Activated CD4-positive, alpha-beta T cell treated with anti-CD3 and anti-CD28 coated beads, Interleukin-2, amount 50 U/mL, for 16 hours (primary cell): ENCODE data around the gene TPX2.

ENCODE experiments used
- DNase-seq: peaks from one replicate; pipeline ENCODE4 v3.0.0-alpha.2; 2020

TPX2 gene

DNA sequence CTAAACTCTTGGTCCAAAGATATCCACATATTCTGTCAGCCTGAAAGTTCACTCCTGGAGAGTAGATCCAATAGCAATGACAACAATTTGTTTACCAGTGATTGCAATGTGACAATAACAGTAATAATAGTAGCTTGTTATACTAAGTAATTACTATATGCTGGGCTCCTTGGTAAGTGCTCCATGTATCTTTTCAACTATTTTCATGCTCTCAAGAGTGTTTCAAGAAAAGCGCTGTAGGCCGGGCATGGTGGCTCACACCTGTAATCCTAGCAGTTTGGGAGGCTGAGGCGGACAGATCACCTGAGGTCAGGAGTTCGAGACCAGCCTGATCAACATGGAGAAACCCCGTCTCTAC is 31.9 kb upstream of the TPX2 start:
- no peak for DNase-seq

GRCh38 chr20:31707994-31708735 is 30.9 kb upstream of the TPX2 start:
- no peak for DNase-seq

- no peak for DNase-seq
These were observed 30.2 kb upstream of the TPX2 start for GRCh38 chr20:31708736-31709534.

GRCh38 chr20:31709939-31710338 is 29.2 kb upstream of the TPX2 start:
- no peak for DNase-seq

DNA sequence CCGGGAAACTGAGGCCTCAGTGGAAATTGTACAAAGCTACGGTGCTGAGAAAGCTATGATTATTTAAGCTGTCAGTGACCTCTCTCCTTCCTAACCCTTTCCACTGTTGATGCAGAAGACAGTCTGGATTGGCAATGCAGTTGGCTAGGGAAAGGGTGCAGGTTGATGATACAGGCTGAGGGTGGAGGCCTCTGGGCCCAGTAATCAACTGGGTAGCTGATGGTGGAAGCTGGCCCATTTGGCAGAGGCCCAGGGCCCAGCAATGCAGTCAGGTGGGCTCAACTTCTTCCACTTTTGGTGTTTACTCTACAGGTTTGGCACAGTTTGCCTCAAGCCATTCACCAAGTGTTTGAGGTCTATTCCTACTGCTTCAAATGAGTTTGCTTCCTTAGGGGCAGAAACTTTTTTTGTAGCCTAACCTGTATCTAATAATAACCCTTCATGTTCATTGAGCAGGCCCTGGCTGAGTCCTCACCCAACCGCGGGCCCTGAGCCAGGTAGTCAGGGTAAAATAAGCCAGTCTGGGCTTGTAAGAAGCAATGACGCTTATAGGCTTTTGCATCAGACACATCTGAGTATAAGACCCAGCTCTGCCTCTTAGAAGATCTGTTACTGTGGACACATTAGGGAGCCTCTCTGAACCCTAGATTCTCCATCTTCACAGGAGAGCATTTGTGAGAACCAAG is 28.5 kb upstream of the TPX2 start:
- no peak for DNase-seq

DNA sequence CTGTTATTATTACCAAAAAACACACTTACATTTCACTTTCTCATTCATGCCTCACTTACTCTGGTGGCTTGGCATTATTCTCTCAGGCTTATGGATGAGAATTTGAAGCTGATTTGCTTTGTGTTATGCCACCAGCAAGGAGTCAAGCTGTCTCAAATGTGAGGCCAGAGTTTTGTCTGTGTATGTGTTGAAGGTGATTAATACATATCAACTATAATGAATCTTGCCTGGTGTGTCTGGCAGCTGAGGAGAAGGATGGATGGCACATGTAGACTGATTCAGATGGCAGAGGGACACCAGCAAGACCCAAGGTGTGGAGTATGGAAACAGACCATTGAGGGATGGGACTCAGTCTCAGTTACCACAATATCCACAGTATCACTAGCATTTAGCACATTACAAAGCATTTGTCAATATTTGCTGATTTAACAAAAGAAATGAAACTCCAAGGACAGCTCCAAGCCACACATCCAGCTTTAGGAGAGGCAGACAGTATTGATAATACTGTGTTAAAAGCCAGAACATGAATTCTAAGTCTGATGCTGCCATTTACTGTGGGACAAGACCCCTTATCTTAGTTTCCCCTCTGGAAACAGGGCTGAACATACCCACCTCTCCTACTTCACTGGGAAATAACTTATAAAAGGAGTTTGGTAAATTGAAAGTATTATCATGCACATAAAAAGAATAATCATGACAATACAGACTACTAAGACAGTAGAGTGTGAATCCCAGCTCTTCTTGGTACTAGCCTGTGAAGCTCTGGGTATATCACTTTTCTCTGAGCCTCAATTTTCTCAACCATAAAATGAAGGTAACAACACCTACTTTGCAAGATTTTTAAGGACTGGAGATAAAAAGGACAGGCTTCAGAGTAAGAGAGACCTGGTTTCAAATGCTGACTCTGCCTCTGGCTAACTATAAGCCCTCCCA is 27.6 kb upstream of the TPX2 start:
- no peak for DNase-seq

GRCh38 chr20:31712112-31712553 is 27.0 kb upstream of the TPX2 start:
- DNase-seq: no peak

GRCh38 chr20:31712564-31713311 is 26.4 kb upstream of the TPX2 start:
- DNase-seq: no peak

DNA sequence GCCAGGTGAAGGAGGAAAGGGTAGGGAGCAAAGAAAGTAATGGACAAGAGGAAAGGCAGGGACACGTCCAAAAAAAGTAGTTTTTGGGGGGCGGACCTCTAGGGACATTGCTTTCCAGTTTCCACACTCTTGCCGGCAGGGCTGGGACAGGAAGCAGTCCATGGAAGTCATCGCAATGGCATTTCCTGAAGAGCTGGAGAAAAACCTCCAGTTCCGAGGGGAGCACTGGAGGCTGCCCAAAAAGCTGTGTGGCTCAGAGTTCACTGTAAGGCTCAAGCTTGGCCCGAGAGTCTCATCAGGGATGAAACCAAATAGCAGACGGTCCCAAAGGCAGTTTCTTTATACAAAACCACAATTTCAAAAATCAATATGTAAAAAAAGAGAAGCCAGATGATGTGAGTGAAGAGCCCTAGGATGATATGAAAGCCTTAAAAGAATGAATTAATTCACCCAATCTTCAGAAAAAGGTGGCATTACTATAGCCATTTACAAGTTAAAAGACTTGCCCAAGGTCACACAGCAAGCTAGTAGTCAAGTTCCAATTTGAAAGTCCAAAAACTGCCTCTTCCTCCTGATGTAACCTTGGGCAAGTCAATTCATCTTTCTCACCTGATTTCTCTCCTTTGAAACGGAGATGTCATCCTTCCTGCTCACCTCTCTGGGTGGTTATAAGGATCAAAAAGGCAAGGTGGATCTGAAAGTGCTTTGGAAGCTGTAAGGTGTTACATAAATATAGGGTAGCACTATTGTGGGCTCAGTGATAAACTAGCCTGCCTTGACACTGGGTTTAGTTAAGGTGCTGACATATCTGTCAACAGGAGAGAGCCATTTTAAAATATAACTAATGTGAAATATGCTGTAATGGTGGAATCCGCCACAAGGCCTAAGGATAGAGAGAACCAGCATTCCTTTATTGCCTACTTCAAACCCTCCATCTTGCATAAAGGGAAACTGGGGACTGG is 25.5 kb upstream of the TPX2 start:
- no peak for DNase-seq

GRCh38 chr20:31715766-31716165 is 23.3 kb upstream of the TPX2 start:
- DNase-seq: no peak

GRCh38 chr20:31716351-31716750 is 22.7 kb upstream of the TPX2 start:
- DNase-seq: no peak

- DNase-seq: no peak
These were observed 22.1 kb upstream of the TPX2 start for GRCh38 chr20:31716818-31717477.

- peak; percentile 84 for DNase-seq
These were observed 21.4 kb upstream of the TPX2 start for GRCh38 chr20:31717478-31718201.

DNA sequence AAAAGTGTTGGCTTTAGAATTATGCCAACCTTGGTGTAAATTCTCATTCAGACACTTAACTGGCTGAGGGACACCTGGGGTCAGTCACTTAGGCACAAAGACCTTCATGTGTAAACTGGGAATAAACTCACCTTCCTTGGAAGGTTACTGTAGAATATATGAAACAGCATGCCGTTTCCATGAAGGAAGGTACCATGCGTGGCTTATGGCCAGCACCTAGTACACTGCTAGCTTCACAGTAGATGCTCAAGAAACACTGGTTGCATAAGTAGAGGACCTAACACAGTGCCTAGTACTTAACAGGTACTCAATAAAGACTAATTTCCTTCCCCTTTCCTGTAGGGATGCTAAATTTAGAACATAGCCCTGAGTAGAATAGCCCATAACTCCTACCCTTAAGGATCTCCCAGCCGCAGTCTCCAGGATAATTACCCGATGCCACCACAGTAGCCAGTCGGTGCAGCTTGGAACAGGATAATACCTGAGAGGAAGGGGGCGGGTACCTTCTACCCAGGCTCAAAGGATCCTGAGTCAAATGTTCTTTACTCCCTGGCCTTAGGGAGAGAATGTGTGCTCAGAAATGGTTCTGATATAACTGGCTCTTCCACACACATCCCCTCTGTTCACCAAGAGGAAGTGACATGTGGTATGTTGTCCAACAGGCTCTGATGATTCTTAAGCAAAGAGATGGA is 20.0 kb upstream of the TPX2 start:
- peak; percentile 58 for DNase-seq

- DNase-seq: no peak
These were observed 19.2 kb upstream of the TPX2 start for GRCh38 chr20:31719644-31720485.

DNA sequence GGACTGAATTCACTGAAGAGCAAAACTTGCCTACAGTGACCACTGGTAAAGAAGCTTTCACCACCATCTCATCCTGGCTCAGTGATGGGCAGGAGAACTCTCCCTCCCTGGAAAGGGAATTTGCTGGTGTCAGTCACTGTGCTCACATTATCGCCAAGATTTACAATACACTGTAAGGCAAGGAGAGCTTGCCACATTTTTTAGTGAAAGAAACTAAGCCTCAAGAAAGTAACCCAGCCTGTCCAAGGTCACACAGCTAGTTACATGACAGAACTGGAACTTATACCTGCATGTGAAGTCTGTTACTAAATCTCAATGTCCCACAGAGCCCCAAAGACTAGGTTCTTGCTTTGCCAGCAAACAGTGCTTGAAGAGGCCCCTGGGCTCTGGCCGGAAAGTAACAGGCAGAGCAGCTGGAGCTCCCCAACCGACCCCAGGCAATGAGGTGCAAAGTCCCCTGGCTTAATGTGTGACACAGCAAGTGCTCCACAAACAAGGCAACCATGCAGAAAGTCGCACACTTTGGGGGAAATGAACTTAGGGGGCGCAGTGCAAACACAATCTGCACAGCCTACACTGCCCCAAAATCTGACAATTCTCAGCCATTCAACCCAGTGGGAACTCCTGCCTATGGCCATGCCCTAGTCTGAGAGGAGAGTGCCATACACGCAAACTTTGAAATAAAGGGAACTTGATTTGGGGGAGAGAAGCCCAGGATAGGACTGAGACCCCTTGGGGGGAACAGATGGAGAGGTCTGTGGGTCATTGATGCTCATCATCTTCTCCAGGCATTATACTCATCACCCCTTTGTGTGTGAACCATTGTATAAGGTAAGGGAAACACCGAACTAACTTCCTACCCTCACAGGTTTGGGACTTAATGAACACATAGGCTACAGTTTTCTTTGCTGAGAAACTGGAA is 18.3 kb upstream of the TPX2 start:
- DNase-seq: peak; percentile 52
